ENCODE data around the gene KCNJ9.

DNA sequence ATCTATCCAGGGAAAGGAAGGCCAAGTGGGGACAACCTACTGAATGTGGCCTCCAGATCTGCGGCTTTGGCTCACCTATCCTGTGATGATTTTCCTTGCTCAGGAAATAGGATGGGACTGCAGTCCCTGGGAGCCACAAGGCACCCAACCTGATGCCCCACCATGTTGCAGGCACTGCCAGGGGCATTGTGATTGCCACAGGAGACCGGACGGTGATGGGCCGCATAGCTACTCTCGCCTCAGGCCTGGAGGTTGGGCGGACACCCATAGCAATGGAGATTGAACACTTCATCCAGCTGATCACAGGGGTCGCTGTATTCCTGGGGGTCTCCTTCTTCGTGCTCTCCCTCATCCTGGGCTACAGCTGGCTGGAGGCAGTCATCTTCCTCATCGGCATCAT, 46.0 kb downstream of the KCNJ9 start:
- no peak for TF ChIP-seq CTCF (IDR thresholded peaks at IDR 0.05; ENCODE audit: poor library complexity, severe bottlenecking)
- TF ChIP-seq REST (IDR thresholded peaks at IDR 0.05; ENCODE audit: borderline replicate concordance), result no peak
- TF ChIP-seq RAD21 (conservative IDR thresholded peaks at IDR 0.05), result no peak
- no peak for TF ChIP-seq POLR2AphosphoS5 (IDR thresholded peaks at IDR 0.05)
- TF ChIP-seq SMC3 (conservative IDR thresholded peaks at IDR 0.05; ENCODE audit: poor library complexity), result no peak
- no peak for TF ChIP-seq EP300 (conservative IDR thresholded peaks at IDR 0.05; ENCODE audit: poor library complexity, severe bottlenecking)
- TF ChIP-seq EZH2 (IDR thresholded peaks at IDR 0.05; ENCODE audit: borderline replicate concordance, insufficient read depth, low read length, poor library complexity, severe bottlenecking), result no peak

Data from neural cell (in vitro differentiated cells).